Cardiac fibroblast (primary cell): Measurements from ENCODE around the gene FLACC1.

Experiments
- DNase-seq, 2 donors: peaks; one replicate each; pipeline versions ENCODE4 v3.0.0 to v3.0.0-alpha.2; 2010; ENCODE audit warnings: low read depth in 2 of 2
- H3K4me3 ChIP-seq, 2 donors: replicated peaks in 1 of 2; 1 replicate in 1 of 2; 2 replicates in 1 of 2; pipeline ENCODE4 v1.5.1; 2011; ENCODE audit warnings: low read depth in 2 of 2, low read length in 2 of 2, mild to moderate bottlenecking in 2 of 2, moderate library complexity in 1 of 2
- CTCF ChIP-seq: IDR thresholded peaks from one replicate; pipeline ENCODE4 v1.5.1; 2011; ENCODE audit warnings: low read depth, mild to moderate bottlenecking, low read length, inconsistent platforms

FLACC1 gene

GRCh38 chr2:201280191-201281040 lies 76.7 kb downstream of the FLACC1 start:
- TF ChIP-seq CTCF: no peak
- no peak overlapping the region for H3K4me3 ChIP-seq
- no peak for DNase-seq

- no peak for DNase-seq
- H3K4me3 ChIP-seq: no peak overlapping the region
- no peak for TF ChIP-seq CTCF
These were observed 78.1 kb downstream of the FLACC1 start for GRCh38 chr2:201279079-201279478.

GRCh38 chr2:201276511-201276910 lies 80.6 kb downstream of the FLACC1 start:
- no peak for DNase-seq
- no peak for TF ChIP-seq CTCF
- H3K4me3 ChIP-seq: no peak overlapping the region

- H3K4me3 ChIP-seq: no peak overlapping the region
- DNase-seq: no peak
- no peak for TF ChIP-seq CTCF
These were observed 81.2 kb downstream of the FLACC1 start for GRCh38 chr2:201275990-201276389.

- no peak for TF ChIP-seq CTCF
- no peak overlapping the region for H3K4me3 ChIP-seq
- DNase-seq: no peak
These were observed 82.1 kb downstream of the FLACC1 start for GRCh38 chr2:201275069-201275468.

GRCh38 chr2:201273330-201273983 lies 83.7 kb downstream of the FLACC1 start:
- DNase-seq: no peak
- no peak overlapping the region for H3K4me3 ChIP-seq
- TF ChIP-seq CTCF: no peak
